ENCODE data around the gene CAMTA2.
"Not testable (repeated sequence)": the region's sequence is repeated elsewhere in the genome, so short reads cannot be mapped to it uniquely, and the experiment has no call there.

CAMTA2 gene

GRCh38 chr17:4934173-4934979 lies 53.1 kb downstream of the CAMTA2 start:
- no peak for DNase-seq (ENCODE audit: low read depth in 2 of 2)

- no peak for DNase-seq (ENCODE audit: low read depth in 2 of 2)
Measured at GRCh38 chr17:4933646-4934045, 53.8 kb downstream of the CAMTA2 start.

- no peak for DNase-seq (ENCODE audit: low read depth in 2 of 2)
Measured at GRCh38 chr17:4932756-4933155, 54.7 kb downstream of the CAMTA2 start.

- DNase-seq (ENCODE audit: low read depth in 2 of 2), result no peak
Measured at GRCh38 chr17:4931963-4932362, 55.5 kb downstream of the CAMTA2 start, which contains the start of gene GP1BA. GP1BA (plus strand) TSS chr17:4932277; CDS start chr17:4932605, 328 bp downstream.

- DNase-seq (ENCODE audit: low read depth in 2 of 2), result no peak
Measured at GRCh38 chr17:4928881-4929280, 58.6 kb downstream of the CAMTA2 start.

GRCh38 chr17:4926577-4927335 lies 60.7 kb downstream of the CAMTA2 start:
- DNase-seq (ENCODE audit: low read depth in 2 of 2), result not testable (repeated sequence)

- no peak for DNase-seq (ENCODE audit: low read depth in 2 of 2)
Measured at GRCh38 chr17:4921320-4921719, 66.2 kb downstream of the CAMTA2 start.

GRCh38 chr17:4920351-4921048 lies 67.0 kb downstream of the CAMTA2 start:
- no peak for DNase-seq (ENCODE audit: low read depth in 2 of 2)

- no peak for DNase-seq (ENCODE audit: low read depth in 2 of 2)
Measured at GRCh38 chr17:4919511-4920047, 67.9 kb downstream of the CAMTA2 start.

Measured in fibroblast of skin of left biceps (primary cell).